HG02973 (cell line): ENCODE results near the gene DNASE1L1.

ENCODE experiments used
- ATAC-seq: cut with Tn5 transposase; IDR thresholded peaks from one replicate; pipeline ENCODE4 v1.9.1; 2021; ENCODE audit warnings: moderate library complexity; ENCODE audit not compliant: unreplicated experiment

Gene DNASE1L1

GRCh38 chrX:154436983-154437752, 28.1 kb upstream of the DNASE1L1 start, which contains the start of gene GDI1:
GDI1 (plus strand) TSS chrX:154437154; CDS start chrX:154437255, 101 bp downstream.
- no peak for ATAC-seq

- no peak for ATAC-seq
These were observed 27.4 kb upstream of the DNASE1L1 start for GRCh38 chrX:154436374-154436982.

- no peak for ATAC-seq
These were observed 26.2 kb upstream of the DNASE1L1 start for GRCh38 chrX:154435171-154435733.

- no peak for ATAC-seq
These were observed 25.5 kb upstream of the DNASE1L1 start for GRCh38 chrX:154434394-154435168.

GRCh38 chrX:154433605-154434004, 24.6 kb upstream of the DNASE1L1 start:
- no peak for ATAC-seq

GRCh38 chrX:154432210-154432609, 23.2 kb upstream of the DNASE1L1 start:
- no peak for ATAC-seq

GRCh38 chrX:154431341-154431740, 22.3 kb upstream of the DNASE1L1 start:
- no peak for ATAC-seq

- ATAC-seq, result no peak
These were observed 21.9 kb upstream of the DNASE1L1 start for GRCh38 chrX:154430916-154431315.

- ATAC-seq, result no peak
These were observed 21.4 kb upstream of the DNASE1L1 start for GRCh38 chrX:154430479-154430878.

- ATAC-seq, result no peak
These were observed 20.7 kb upstream of the DNASE1L1 start for GRCh38 chrX:154429711-154430110.

GRCh38 chrX:154428176-154429171, 19.4 kb upstream of the DNASE1L1 start, which contains the start of gene ATP6AP1:
ATP6AP1 (plus strand) TSS chrX:154428677; CDS start chrX:154428693, 16 bp downstream.
- ATAC-seq, result peak; percentile 97

GRCh38 chrX:154426916-154427770, 18.1 kb upstream of the DNASE1L1 start:
- no peak for ATAC-seq

GRCh38 chrX:154420402-154420756, 11.3 kb upstream of the DNASE1L1 start:
- ATAC-seq, result no peak

- no peak for ATAC-seq
These were observed 10.8 kb upstream of the DNASE1L1 start for GRCh38 chrX:154419688-154420401.

- no peak for ATAC-seq
These were observed 10.1 kb upstream of the DNASE1L1 start for GRCh38 chrX:154419189-154419588.

- no peak for ATAC-seq
These were observed 8.1 kb upstream of the DNASE1L1 start for GRCh38 chrX:154417157-154417556.

- ATAC-seq, result no peak
These were observed 4.1 kb upstream of the DNASE1L1 start for GRCh38 chrX:154413142-154413541.

- ATAC-seq, result no peak
These were observed 3.4 kb upstream of the DNASE1L1 start for GRCh38 chrX:154412468-154412867.

GRCh38 chrX:154411981-154412340, 2.9 kb upstream of the DNASE1L1 start:
- ATAC-seq, result no peak
